HepG2 (cell line): ENCODE results near the gene UBTF. TPM values are rescaled to one million over a fixed set of nuclear protein-coding genes. Genes with fewer than 3 reads are reported as not detected.

Experiments
- ARHGAP35 ChIP-seq: sonication (generic); formaldehyde crosslinking; IDR thresholded peaks from 2 replicates; pipeline ENCODE4 v1.9.0; 2022; ENCODE audit warnings: mild to moderate bottlenecking, inconsistent platforms, moderate library complexity, missing genetic modification reagents, borderline replicate concordance
- EED ChIP-seq: sonication (generic); formaldehyde crosslinking; IDR thresholded peaks from 2 replicates; pipeline ENCODE4 v1.5.0; 2020; ENCODE audit warnings: mild to moderate bottlenecking, missing genetic modification reagents
- HNRNPK ChIP-seq: fragments of 200-400 bp; formaldehyde crosslinking; IDR thresholded peaks from 2 replicates; pipeline ENCODE4 v1.6.1; 2018; ENCODE audit warnings: low read length, low read depth, moderate library complexity, mild to moderate bottlenecking; ENCODE audit not compliant: poor library complexity, severe bottlenecking
- JUN ChIP-seq: sonication (generic); formaldehyde crosslinking; IDR thresholded peaks from 2 replicates; pipeline ENCODE4 v1.4.0; 2020; ENCODE audit warnings: mild to moderate bottlenecking, missing genetic modification reagents
- MTA1 ChIP-seq: sonication (generic); formaldehyde crosslinking; IDR thresholded peaks from 2 replicates; pipeline ENCODE4 v1.4.0; 2020; ENCODE audit warnings: missing genetic modification reagents, mild to moderate bottlenecking, borderline replicate concordance
- NR2F2 ChIP-seq: IDR thresholded peaks from 2 replicates; pipeline ENCODE4 v1.6.1; 2012; ENCODE audit warnings: low read depth, inconsistent platforms, borderline replicate concordance
- RAD21 ChIP-seq: fragments of 450-650 bp; formaldehyde crosslinking; IDR thresholded peaks from 2 replicates; pipeline ENCODE4 v1.5.0; 2020; ENCODE audit warnings: mild to moderate bottlenecking
- RFXANK ChIP-seq: IDR thresholded peaks from 2 replicates; pipeline ENCODE4 v1.6.1; 2016
- TFE3 ChIP-seq: IDR thresholded peaks from 2 replicates; pipeline ENCODE4 v1.6.1; 2016
- ZNF142 ChIP-seq: sonication (generic); formaldehyde crosslinking; IDR thresholded peaks from 2 replicates; pipeline ENCODE4 v1.4.0; 2020; ENCODE audit warnings: missing genetic modification reagents
- ZNF512 ChIP-seq: sonication (generic); formaldehyde crosslinking; IDR thresholded peaks from 2 replicates; pipeline ENCODE4 v1.4.0; 2020; ENCODE audit warnings: mild to moderate bottlenecking, missing genetic modification reagents
- ZNF557 ChIP-seq: sonication (generic); formaldehyde crosslinking; IDR thresholded peaks from 2 replicates; pipeline ENCODE4 v1.4.0; 2020; ENCODE audit warnings: missing genetic modification reagents
- ZNF580 ChIP-seq: IDR thresholded peaks from 2 replicates; pipeline ENCODE4 v1.6.1; 2016; ENCODE audit warnings: low read depth, borderline replicate concordance
- ZNF605 ChIP-seq: sonication (generic); formaldehyde crosslinking; IDR thresholded peaks from 2 replicates; pipeline ENCODE4 v1.8.0; 2022; ENCODE audit warnings: mild to moderate bottlenecking, missing genetic modification reagents
- ZNF644 ChIP-seq: IDR thresholded peaks from 2 replicates; pipeline ENCODE4 v1.6.1; 2016; ENCODE audit warnings: low read depth
- ZNF773 ChIP-seq: sonication (generic); formaldehyde crosslinking; IDR thresholded peaks from 2 replicates; pipeline ENCODE4 v1.4.0; 2020; ENCODE audit warnings: missing genetic modification reagents, borderline replicate concordance
- ZSCAN29 ChIP-seq: sonication (generic); formaldehyde crosslinking; conservative IDR thresholded peaks from 2 replicates; pipeline ENCODE4 v1.4.0; 2020; ENCODE audit warnings: mild to moderate bottlenecking, missing genetic modification reagents
- ZSCAN5A ChIP-seq: sonication (generic); formaldehyde crosslinking; IDR thresholded peaks from 2 replicates; pipeline ENCODE4 v1.8.0; 2022; ENCODE audit warnings: mild to moderate bottlenecking, missing genetic modification reagents, borderline replicate concordance
- polyA plus RNA-seq, 8 experiments: library from polyadenylated mRNA; depleted of rRNA in 3 of 8; stranded (reverse) in 7 of 8; unstranded in 1 of 8; fragments of >200 nt; fragmentation: Illumina TruSeq in 4 of 8; extraction: Trizol in 4 of 8; gene quantifications; 2 replicates each; pipeline versions ENCODE4 v1.2.1 to v1.2.3, GENCODE V29; 2011 to 2016; ENCODE audit warnings: low read depth in 4 of 8, missing spikeins in 1 of 8, mixed read lengths in 1 of 8; ENCODE audit not compliant: insufficient read depth in 1 of 8
- total RNA-seq, 5 experiments: library from RNA; depleted of rRNA; stranded (reverse); fragments of >200 nt; fragmentation: Illumina TruSeq; extraction: Trizol; gene quantifications; 2 replicates each; pipeline ENCODE4 v1.2.3, GENCODE V29; 2016; ENCODE audit warnings: low read depth in 1 of 5

The UBTF gene
- total and polyA plus RNA-seq, 2 of the 13 experiments (the other 11 are each of a cell fraction or from before 2014, with no cell fraction given): 15.2 to 60.9 TPM

- TF ChIP-seq ZSCAN5A (CRISPR knock-in tag) (no peak), ARHGAP35 (CRISPR knock-in tag) (0 out of 2 replicates have a peak, but pooled peaks have one; percentile 30), ZNF773 (peak; percentile 68; the same call in 1 of the 2 replicates), ZNF644 (CRISPR knock-in tag) (no peak), RAD21 (CRISPR knock-in tag) (peak; percentile 9; the same call in 1 of the 2 replicates), ZNF580 (CRISPR knock-in tag) (0 out of 2 replicates have a peak, but pooled peaks have one; percentile 18), NR2F2 (no peak), HNRNPK (peak; percentile 25), EED (CRISPR knock-in tag) (no peak), TFE3 (no peak; the same call in 1 of the 2 replicates), JUN (CRISPR knock-in tag) (peak; percentile 17), ZNF142 (CRISPR knock-in tag) (peak; percentile 84), ZNF512 (CRISPR knock-in tag) (no peak), RFXANK (CRISPR knock-in tag) (no peak), ZNF557 (CRISPR knock-in tag) (peak; percentile 21; the same call in 1 of the 2 replicates), ZNF605 (peak; percentile 73), MTA1 (CRISPR knock-in tag) (no peak), ZSCAN29 (CRISPR knock-in tag) (peak; percentile 56)
These were observed 33.0 kb downstream of the UBTF start, which contains the start of gene TMUB2 (continued) for GRCh38 chr17:44186307-44187130.
